HK-2 (cell line): ENCODE results near the gene CADPS2.
A peak's percentile ranks its signal among the peaks of the same experiment; 100 is the strongest.

Experiments
- DNase-seq: peaks from one replicate; pipeline ENCODE4 v3.0.0-alpha.2; 2018; ENCODE audit not compliant: unreplicated experiment

CADPS2 gene

DNA sequence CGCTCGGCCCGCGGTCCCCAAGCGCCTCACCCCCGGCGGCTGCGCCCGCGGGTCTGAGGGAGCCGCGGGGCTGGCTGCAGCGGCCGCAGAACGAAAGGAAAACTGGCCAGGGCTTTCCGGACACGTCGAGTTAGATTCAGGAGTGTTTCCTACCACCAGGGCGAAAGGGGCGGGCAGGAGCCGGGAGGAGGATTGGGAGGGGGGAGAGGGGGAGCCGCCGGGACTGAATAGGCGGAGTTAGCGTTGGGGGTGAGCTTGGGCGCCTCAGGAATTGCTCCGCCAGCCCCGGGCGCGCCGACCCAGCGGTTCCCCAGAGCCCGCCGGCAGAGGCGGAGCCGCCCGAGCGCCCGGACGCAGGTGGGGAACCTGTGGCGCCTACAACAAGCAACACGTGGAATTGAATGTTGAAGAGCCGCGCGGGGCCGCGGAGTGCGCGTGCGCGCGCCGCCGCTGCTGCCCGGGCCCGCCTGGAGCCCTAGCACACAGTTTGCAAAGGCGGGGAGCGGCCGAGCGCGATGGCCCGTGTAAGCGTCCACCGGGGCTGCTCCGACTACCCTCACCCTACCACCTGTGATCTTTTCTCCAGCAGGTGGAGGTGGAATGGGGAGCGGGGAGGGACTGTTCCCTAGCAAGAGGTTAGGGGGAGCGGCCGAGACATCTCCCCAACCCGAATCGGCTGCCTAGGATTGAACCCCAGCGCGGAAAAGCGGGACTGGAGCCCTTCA, at the start of gene CADPS2:
CADPS2 (minus strand) TSS at position 104 of the 725 bp plus-strand sequence. CDS start 123 bp downstream, outside the sequence.
- peak; percentile 88 for DNase-seq

GRCh38 chr7:122935620-122936019, 49.4 kb upstream of the CADPS2 start:
- no peak for DNase-seq

- DNase-seq, result no peak
Observed at GRCh38 chr7:122919643-122920181, 33.5 kb upstream of the CADPS2 start.

GRCh38 chr7:122914812-122915211, 28.6 kb upstream of the CADPS2 start:
- DNase-seq, result no peak

DNA sequence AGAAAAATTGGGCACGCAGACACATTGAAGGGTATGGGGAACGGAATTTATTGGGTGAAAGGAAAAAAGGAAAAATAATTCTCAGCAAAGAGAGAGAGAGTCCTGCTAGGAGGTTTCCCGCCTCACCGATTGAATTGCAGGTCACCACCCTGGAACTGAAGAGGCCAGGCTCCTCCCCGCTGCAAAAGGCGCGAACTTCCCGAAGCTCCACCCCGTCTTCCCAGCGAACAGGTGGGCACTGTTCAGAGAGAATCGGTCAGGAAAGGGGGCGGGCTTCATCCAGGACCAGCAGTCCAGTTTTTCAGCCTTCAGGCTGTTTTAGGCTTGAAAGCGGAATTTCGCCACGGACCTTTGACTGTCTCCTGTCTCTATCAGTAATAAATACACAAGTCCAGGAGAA, 27.3 kb upstream of the CADPS2 start:
- DNase-seq, result no peak

DNA sequence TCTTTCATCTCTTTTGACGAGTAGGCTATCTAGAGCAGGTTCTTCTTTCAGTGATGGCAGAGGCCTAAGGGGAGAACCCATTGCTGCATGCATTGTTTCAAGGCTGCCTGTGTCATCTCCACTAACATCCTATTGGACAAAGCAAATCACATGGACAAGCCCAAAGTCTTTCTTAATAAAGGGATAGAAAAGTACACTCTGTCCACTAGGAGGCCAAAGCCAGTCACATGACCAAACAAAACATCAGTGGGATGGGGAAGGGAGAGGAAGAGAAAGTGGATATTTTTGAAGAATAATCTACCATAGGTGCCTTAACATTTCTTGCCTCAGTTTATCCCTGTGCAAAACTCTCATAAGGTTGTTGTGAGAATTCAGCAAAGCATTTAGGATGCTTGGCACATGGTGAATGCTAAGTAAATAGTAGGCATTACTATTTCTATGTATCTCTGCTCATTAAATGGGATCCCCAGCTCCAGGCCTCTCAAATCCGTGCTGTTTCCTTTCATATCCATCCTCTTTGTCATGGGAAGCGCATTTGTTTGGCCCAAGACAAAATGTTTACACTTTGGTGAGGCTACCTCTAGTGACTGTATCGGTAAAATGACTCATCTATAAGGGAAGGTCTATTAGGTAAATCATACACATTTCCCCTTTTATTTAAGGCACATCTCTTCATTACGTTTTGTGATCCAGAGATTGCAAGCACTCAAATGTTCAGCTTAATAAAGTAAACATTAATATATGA, 16.7 kb upstream of the CADPS2 start:
- DNase-seq, result no peak

DNA sequence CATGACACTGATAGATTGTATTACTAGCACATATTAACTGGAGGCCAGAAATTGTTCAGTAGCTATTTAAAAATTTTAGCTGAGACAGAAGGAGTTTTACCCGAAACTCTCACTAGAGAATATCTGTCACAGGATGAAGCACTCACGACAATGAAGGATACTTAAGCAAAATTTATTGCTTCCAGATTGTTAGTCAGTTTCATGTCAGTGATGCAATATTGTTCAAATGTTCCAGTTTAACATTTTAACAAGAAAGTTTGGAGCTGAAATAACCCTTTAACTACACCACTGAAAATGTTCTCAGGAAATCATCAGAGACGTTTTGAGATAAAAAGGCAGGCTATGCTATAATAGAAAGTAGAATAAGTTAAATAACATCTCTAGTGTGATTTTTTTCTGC, 15.0 kb upstream of the CADPS2 start:
- no peak for DNase-seq

DNA sequence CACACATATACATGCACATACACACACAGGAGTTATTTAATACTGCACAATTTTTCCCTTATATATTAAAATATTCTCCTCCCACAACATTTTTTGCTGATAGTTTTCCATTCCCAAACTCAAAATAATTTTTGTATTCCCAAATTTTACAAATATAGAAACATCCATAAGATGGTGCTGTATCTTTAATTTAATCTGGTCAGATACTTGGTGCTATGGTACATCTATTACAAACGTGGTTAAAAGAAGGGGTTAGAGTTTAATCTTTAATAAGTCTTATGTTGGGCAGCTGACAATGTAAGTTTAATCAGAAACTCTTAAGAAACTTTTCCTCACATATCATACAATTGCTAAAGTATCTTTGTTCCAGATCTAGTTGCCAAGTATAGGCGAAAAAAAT, 10.2 kb upstream of the CADPS2 start:
- no peak for DNase-seq

DNA sequence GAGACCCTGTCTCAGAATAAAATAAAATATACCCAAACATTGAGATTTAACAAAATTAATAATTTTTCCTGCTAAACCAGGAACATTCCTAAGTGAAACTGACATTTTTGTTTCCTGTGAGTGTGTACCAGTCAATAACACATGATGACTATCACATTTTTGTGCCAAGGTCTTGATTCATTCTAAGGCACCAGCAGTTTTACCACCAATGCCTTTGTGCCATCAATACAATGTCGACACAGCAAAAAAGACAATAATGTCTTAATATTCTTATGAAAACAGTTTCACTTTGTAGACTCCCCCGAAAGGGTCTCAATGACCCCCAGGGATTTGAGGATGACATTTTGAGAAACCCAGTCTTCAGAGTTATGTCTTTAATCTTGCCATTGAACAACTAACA, 7.2 kb upstream of the CADPS2 start:
- DNase-seq, result no peak

- DNase-seq, result no peak
Observed at GRCh38 chr7:122889116-122889515, 2.9 kb upstream of the CADPS2 start.

DNA sequence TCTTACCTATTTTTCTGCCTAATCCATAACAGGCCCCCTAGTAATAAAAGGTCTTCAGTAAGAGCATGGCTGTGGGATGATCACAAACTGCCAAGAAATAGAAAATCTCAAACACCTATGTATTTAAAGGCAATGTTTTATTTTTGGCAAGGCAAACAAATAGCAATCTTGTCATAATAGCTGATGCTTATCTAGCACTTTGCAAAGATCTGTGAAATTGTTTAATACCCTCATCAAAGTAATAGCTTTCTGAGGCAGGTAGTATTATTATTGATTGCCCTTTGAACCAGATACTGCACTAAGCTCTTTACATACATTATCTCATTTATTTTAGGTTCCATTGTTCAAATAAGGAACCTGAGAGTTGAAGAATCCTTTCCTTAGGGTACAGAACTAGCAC, 1.6 kb upstream of the CADPS2 start:
- no peak for DNase-seq

GRCh38 chr7:122887198-122887597, 938 bp upstream of the CADPS2 start:
- peak; percentile 66 for DNase-seq

DNA sequence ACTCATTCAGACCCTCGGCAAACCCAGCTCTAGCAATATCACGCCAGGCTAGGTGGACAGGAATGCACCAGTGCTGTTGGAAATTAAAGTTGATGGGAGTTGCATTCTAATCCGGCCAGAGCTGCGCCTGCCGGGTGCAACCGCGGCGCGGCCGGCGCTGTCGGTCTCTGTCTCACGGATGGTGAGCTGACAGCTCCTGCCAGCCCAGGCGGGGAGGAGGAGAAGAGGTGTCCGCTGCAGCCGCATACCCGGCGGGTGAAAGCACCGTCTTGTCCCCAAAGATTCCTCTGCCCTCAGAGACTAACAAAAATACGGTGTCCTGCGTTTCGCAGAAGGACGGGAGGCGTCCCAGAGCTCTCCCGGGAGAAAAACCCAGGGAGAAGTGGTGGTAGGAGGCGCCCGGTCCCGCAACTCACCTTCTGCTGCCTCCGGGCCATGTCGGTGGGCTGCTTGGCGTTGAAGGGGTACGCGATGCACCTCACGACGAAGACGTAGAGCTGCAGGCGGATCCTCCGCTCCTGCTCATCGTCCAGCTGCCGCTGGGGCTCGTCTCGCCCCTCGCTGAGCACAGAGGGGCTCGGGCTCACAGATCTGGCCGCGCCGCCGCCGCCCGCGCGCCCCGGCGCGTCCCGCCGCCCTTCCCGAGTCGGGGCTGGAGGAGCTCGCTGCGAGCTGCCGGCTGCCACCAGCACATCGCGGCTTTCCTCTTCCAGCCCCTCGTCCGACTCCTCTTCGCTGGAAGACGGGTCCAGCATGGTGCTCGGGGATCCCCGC, 490 bp downstream of the CADPS2 start:
- peak; percentile 60 for DNase-seq

DNA sequence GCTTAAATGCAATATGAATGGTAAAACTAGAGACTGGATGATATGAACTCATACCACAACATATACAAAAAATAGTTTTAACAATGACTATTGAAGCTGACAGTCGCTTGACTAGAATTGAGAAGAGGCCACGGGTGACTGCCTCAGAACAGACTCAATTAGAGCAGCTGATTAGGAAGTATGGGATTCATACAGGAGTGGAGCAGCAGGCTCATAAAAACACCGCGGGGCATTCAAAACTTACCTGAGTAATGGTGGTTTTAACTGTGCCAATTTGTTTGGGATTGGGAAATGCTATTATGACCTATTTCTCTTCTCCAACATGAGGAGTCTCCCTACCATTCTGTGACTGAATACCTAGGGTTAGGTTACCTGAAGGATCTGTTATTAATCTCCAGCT, 2.1 kb downstream of the CADPS2 start:
- no peak for DNase-seq

GRCh38 chr7:122883049-122883680, 3.1 kb downstream of the CADPS2 start:
- no peak for DNase-seq

GRCh38 chr7:122881324-122881723, 4.9 kb downstream of the CADPS2 start:
- no peak for DNase-seq

- no peak for DNase-seq
Observed at GRCh38 chr7:122869260-122869659, 17.0 kb downstream of the CADPS2 start.

DNA sequence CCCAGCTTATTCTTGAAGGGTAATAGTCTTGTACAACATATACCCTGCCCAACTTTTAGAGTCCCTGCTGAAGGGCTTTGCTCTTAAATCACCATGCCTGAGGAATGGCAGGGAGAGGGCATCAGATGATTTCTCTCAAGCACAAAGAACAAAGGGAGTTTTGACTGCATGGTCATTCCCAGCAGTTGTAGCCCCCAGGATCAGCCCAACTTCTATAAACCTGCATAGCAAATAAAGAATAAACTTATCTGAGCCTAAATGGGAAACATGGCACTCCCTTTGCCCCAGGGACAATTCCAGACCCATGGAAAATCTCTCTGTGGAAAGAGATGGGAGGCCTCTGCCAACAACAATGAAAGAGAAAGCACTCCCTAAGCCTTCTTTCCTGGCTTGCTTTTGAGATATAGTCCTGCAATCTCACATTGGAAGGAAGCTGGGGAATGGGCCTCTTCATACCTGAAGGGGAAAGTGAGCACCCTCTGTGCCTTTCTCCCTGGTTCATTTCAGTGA, 18.7 kb downstream of the CADPS2 start:
- no peak for DNase-seq

- DNase-seq, result no peak
Observed at GRCh38 chr7:122864838-122865237, 21.4 kb downstream of the CADPS2 start.

GRCh38 chr7:122864016-122864415, 22.2 kb downstream of the CADPS2 start:
- no peak for DNase-seq

- no peak for DNase-seq
Observed at GRCh38 chr7:122858320-122858719, 27.9 kb downstream of the CADPS2 start.

- no peak for DNase-seq
Observed at GRCh38 chr7:122850528-122850927, 35.7 kb downstream of the CADPS2 start.
